T47D (cell line): Measurements from ENCODE around the gene TTF2.
"Not testable (repeated sequence)": the region's sequence is repeated elsewhere in the genome, so short reads cannot be mapped to it uniquely, and the experiment has no call there.

Source experiments
- DNase-seq, 2 experiments: peaks; one replicate each; pipeline versions ENCODE4 v3.0.0 to v3.0.0-alpha.2; 2011 to 2012; ENCODE audit warnings: low read depth in 1 of 2, low spot score in 1 of 2
- JUND ChIP-seq: IDR thresholded peaks from 2 replicates; pipeline ENCODE4 v1.6.1; 2012; ENCODE audit warnings: low read depth
- in situ Hi-C: cut with HindIII; loops from 2 replicates; pipeline ENCODE4 v1.10.0; 2016; ENCODE audit warnings: low sequenced_read_pairs, low pct_unique_long_range_greater_than_20kb

Gene TTF2

GRCh38 chr1:117106478-117106877, 46.4 kb downstream of the TTF2 start:
- TF ChIP-seq JUND, result no peak

GRCh38 chr1:117107364-117107763, 47.2 kb downstream of the TTF2 start:
- DNase-seq, result no peak
- in situ Hi-C loops, result no loop called here
- no peak for TF ChIP-seq JUND

More at GRCh38 chr1:117106478-117106877, 46.4 kb downstream of the TTF2 start:
- no peak for DNase-seq
- in situ Hi-C loops, result no loop called here

GRCh38 chr1:117110774-117111173, 50.6 kb downstream of the TTF2 start:
- in situ Hi-C loops, result no loop called here
- no peak for DNase-seq
- TF ChIP-seq JUND, result no peak

- in situ Hi-C loops, result no loop called here
- no peak for DNase-seq
- TF ChIP-seq JUND, result no peak
Measured at GRCh38 chr1:117112047-117112717, 52.1 kb downstream of the TTF2 start.

GRCh38 chr1:117113199-117113598, 53.1 kb downstream of the TTF2 start:
- DNase-seq, result no peak
- TF ChIP-seq JUND, result no peak
- in situ Hi-C loops, result no loop called here

GRCh38 chr1:117114877-117115276, 54.8 kb downstream of the TTF2 start:
- DNase-seq, result no peak
- no peak for TF ChIP-seq JUND
- in situ Hi-C loops, result no loop called here

GRCh38 chr1:117116090-117116783, 56.1 kb downstream of the TTF2 start:
- TF ChIP-seq JUND, result no peak
- in situ Hi-C loops, result no loop called here
- no peak for DNase-seq

GRCh38 chr1:117116784-117117130, 56.6 kb downstream of the TTF2 start:
- no peak for DNase-seq
- TF ChIP-seq JUND, result no peak
- in situ Hi-C loops, result no loop called here

- in situ Hi-C loops, result no loop called here
- TF ChIP-seq JUND, result no peak
- no peak for DNase-seq
Measured at GRCh38 chr1:117117697-117118096, 57.6 kb downstream of the TTF2 start.

GRCh38 chr1:117118137-117118536, 58.0 kb downstream of the TTF2 start:
- DNase-seq, result no peak
- no peak for TF ChIP-seq JUND
- in situ Hi-C loops, result no loop called here

GRCh38 chr1:117119144-117119543, 59.0 kb downstream of the TTF2 start:
- DNase-seq, in situ Hi-C loops: not testable (repeated sequence)

- TF ChIP-seq JUND, result no peak
- in situ Hi-C loops, result no loop called here
- peak; percentile 2 to 3 for DNase-seq
Measured at GRCh38 chr1:117120774-117121588, 60.9 kb downstream of the TTF2 start.
